ENCODE measurements around the gene MTFP1. TPM values are rescaled to one million over a fixed set of nuclear protein-coding genes. Genes with fewer than 3 reads are reported as not detected.
A peak's percentile ranks its signal among the peaks of the same experiment; 100 is the strongest.

The MTFP1 gene
- total and polyA plus RNA-seq, 9 of the 15 experiments (the other 6 are each of a cell fraction or from before 2014, with no cell fraction given): 10.7 to 52.0 (median 30.1) TPM

- TF ChIP-seq, protein P1, sequence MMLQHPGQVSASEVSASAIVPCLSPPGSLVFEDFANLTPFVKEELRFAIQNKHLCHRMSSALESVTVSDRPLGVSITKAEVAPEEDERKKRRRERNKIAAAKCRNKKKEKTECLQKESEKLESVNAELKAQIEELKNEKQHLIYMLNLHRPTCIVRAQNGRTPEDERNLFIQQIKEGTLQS (IDR thresholded peaks at IDR 0.05): no peak
- TF ChIP-seq, protein P1 (CRISPR knock-in tag; conservative IDR thresholded peaks at IDR 0.05): no peak
- TF ChIP-seq XRCC4 (IDR thresholded peaks at IDR 0.05; ENCODE audit: extremely low read depth, insufficient read depth, insufficient read length) (no peak), ATF2 (CRISPR knock-in tag; IDR thresholded peaks at IDR 0.05) (no peak), LEF1 (IDR thresholded peaks at IDR 0.05) (no peak), KLF1 (tag; IDR thresholded peaks at IDR 0.05) (no peak), ZNF695 (CRISPR knock-in tag; IDR thresholded peaks at IDR 0.05) (no peak), EHMT2 (IDR thresholded peaks at IDR 0.05) (no peak), SREBF2 (CRISPR knock-in tag; IDR thresholded peaks at IDR 0.05) (no peak), HMG20A (CRISPR knock-in tag; conservative IDR thresholded peaks at IDR 0.05) (no peak), ZNF316 (IDR thresholded peaks at IDR 0.05) (peak; percentile 29; the same call in 1 of the 2 replicates), COPS2 (conservative IDR thresholded peaks at IDR 0.05) (no peak), ZBTB1 (CRISPR knock-in tag; IDR thresholded peaks at IDR 0.05; ENCODE audit: borderline replicate concordance, low read depth) (no peak), RBM22 (IDR thresholded peaks at IDR 0.05; ENCODE audit: low read depth, low read length, poor library complexity, severe bottlenecking) (no peak), SIRT6 (IDR thresholded peaks at IDR 0.05; ENCODE audit: low read depth, low read length) (no peak), ZNF12 (CRISPR knock-in tag; IDR thresholded peaks at IDR 0.05) (no peak), GATA2 (CRISPR knock-in tag; IDR thresholded peaks at IDR 0.05) (0 out of 2 replicates have a peak, but pooled peaks have one; percentile 30), ZBED1 (IDR thresholded peaks at IDR 0.05) (peak; percentile 90)
- TF ChIP-seq, protein P2, sequence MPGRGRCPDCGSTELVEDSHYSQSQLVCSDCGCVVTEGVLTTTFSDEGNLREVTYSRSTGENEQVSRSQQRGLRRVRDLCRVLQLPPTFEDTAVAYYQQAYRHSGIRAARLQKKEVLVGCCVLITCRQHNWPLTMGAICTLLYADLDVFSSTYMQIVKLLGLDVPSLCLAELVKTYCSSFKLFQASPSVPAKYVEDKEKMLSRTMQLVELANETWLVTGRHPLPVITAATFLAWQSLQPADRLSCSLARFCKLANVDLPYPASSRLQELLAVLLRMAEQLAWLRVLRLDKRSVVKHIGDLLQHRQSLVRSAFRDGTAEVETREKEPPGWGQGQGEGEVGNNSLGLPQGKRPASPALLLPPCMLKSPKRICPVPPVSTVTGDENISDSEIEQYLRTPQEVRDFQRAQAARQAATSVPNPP (IDR thresholded peaks at IDR 0.05; ENCODE audit: borderline replicate concordance, insufficient read depth, insufficient read length): no peak
- TF ChIP-seq, protein P3, sequence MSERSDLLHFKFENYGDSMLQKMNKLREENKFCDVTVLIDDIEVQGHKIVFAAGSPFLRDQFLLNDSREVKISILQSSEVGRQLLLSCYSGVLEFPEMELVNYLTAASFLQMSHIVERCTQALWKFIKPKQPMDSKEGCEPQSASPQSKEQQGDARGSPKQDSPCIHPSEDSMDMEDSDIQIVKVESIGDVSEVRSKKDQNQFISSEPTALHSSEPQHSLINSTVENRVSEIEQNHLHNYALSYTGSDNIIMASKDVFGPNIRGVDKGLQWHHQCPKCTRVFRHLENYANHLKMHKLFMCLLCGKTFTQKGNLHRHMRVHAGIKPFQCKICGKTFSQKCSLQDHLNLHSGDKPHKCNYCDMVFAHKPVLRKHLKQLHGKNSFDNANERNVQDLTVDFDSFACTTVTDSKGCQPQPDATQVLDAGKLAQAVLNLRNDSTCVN (CRISPR knock-in tag; IDR thresholded peaks at IDR 0.05): peak; percentile 47; the same call in 1 of the 2 replicates
- TF ChIP-seq, protein P4, sequence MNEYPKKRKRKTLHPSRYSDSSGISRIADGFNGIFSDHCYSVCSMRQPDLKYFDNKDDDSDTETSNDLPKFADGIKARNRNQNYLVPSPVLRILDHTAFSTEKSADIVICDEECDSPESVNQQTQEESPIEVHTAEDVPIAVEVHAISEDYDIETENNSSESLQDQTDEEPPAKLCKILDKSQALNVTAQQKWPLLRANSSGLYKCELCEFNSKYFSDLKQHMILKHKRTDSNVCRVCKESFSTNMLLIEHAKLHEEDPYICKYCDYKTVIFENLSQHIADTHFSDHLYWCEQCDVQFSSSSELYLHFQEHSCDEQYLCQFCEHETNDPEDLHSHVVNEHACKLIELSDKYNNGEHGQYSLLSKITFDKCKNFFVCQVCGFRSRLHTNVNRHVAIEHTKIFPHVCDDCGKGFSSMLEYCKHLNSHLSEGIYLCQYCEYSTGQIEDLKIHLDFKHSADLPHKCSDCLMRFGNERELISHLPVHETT (CRISPR knock-in tag; conservative IDR thresholded peaks at IDR 0.05 in 1 of 2, IDR thresholded peaks at IDR 0.05 in 1 of 2): no peak
- TF ChIP-seq, protein P5, sequence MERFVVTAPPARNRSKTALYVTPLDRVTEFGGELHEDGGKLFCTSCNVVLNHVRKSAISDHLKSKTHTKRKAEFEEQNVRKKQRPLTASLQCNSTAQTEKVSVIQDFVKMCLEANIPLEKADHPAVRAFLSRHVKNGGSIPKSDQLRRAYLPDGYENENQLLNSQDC (CRISPR knock-in tag; IDR thresholded peaks at IDR 0.05): peak; percentile 12; the same call in 1 of the 2 replicates
Measured at GRCh38 chr22:30444632-30445437, 19.3 kb downstream of the MTFP1 start (continued).
